Measurements from ENCODE around the gene GOLPH3L. TPM values are rescaled to one million over a fixed set of nuclear protein-coding genes. Genes with fewer than 3 reads are reported as not detected.

GOLPH3L gene
- total RNA-seq, 2 experiments from 2014 or later = 24.2 to 29.1 TPM

DNA sequence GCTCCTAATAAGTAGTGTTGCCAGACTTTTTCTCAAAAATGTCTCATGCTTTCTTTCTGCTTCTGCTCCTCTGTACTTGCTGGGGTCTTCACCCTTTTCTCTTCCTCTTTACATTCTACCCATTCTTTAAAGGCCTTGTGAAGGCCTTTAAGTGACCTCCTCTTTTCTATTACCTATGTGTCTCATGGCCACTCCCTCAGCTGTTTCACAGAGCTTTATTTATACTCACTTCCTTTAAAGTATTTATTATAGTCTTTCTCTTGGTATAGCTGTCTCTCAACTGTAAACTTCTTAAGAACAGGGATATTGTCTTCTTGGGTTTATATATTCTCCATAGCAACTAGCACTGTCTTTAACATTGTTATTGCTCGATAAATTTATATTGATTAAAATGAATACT lies 792 bp downstream of the GOLPH3L start:
- no peak for DNase-seq
- peak overlapping the region; percentile 73 for H3K27ac Mint-ChIP-seq
- no peak for ATAC-seq
- peaks cover 24% of the 10 kb centered on the region for H3K36me3 Mint-ChIP-seq (ENCODE audit: low read depth)
- H3K4me3 Mint-ChIP-seq = peak overlapping the region; percentile 98
- peaks cover 21% of the 10 kb centered on the region for H3K4me1 Mint-ChIP-seq
- intact Hi-C loops (cut with DNase I, micrococcal nuclease) = loop anchor here (2.0 to 10.0 kb wide), 3 partner anchors 133 to 313 kb away; partner anchors contain the start of genes CERS2 (in 1 of the 2) and PRUNE1 (in 1 of the 2)
- no peaks in the 10 kb centered on the region for H3K9me3 Mint-ChIP-seq (ENCODE audit: low read depth)
- peaks cover 3% of the 10 kb centered on the region for H3K27me3 Mint-ChIP-seq
- CTCF ChIA-PET = interaction anchor here (0.8 to 2.2 kb wide), 4 partner anchors 10 to 226 kb away, joined by 3 to 14 read pairs (median 9); no protein-coding TSS in a partner anchor
- POLR2A ChIA-PET = no interaction called here

DNA sequence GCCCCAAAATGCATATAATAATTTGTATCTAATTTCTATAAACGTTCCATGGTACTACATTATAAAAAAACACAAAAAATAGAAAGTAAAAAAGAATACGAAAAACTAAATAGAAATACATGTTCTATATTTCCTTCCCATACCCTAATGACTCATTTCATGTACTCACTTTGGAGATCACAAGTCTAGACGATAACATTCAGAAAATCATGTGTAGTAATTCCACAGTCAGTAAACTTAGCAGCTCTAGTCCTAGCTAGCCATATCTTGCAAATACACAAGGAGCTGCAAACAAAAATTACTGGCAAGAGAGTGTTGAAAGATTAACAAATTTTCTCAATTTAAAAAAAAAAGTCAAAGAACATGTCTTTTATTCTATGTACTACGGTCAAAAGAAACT lies 1.4 kb downstream of the GOLPH3L start:
- ATAC-seq (no peak), DNase-seq (no peak)
- Mint-ChIP-seq H3K27ac (no peak overlapping the region), H3K9me3 (ENCODE audit: low read depth) (no peaks in the 10 kb centered on the region), H3K4me3 (peak overlapping the region; percentile 33), H3K4me1 (peaks cover 23% of the 10 kb centered on the region), H3K36me3 (ENCODE audit: low read depth) (peaks cover 24% of the 10 kb centered on the region), H3K27me3 (peaks cover 3% of the 10 kb centered on the region)
- intact Hi-C loops (cut with DNase I, micrococcal nuclease) = loop anchor here in 1 of 2 experiments (10.0 kb wide), 1 partner anchor 279 kb away; the partner anchor contains the start of gene CERS2
- POLR2A ChIA-PET = no interaction called here
- CTCF ChIA-PET = no interaction called here

DNA sequence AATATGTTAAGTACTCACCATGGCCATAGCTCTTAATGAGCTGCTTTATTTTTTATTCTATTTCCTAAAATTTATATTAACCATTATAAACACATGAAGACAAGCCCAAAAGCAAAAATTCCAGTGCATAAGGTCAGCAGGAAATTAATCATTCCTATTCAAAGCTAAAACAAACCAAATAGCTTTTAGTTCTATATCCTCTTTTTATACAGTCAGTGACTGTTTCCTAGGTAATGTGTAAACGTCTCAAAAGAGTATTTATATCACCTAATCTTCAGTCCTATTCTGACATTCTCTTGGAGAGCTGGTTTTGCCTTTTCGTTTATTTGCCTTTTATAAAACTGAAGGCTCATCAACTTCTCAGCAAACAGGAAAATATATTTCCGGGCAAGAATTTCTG lies 4.2 kb downstream of the GOLPH3L start:
- H3K36me3 Mint-ChIP-seq (ENCODE audit: low read depth) = peaks cover 27% of the 10 kb centered on the region
- no peak for ATAC-seq
- no peak overlapping the region for H3K4me3 Mint-ChIP-seq
- ChIA-PET CTCF (interaction anchor here (0.6 to 1.4 kb wide), 4 partner anchors 8 to 304 kb away, joined by 3 to 5 read pairs (median 4); no protein-coding TSS in a partner anchor), POLR2A (interaction anchor here (0.7 kb wide), 1 partner anchor 177 kb away, joined by 3 read pairs; the partner anchor contains the start of gene FALEC)
- intact Hi-C loops (cut with DNase I, micrococcal nuclease) = loop anchor here in 1 of 2 experiments (10.0 kb wide), 1 partner anchor 282 kb away; the partner anchor contains the start of gene CERS2
- no peak overlapping the region for H3K27ac Mint-ChIP-seq
- DNase-seq = no peak
- no peaks in the 10 kb centered on the region for H3K27me3 Mint-ChIP-seq
- H3K9me3 Mint-ChIP-seq (ENCODE audit: low read depth) = no peaks in the 10 kb centered on the region
- peaks cover 24% of the 10 kb centered on the region for H3K4me1 Mint-ChIP-seq

DNA sequence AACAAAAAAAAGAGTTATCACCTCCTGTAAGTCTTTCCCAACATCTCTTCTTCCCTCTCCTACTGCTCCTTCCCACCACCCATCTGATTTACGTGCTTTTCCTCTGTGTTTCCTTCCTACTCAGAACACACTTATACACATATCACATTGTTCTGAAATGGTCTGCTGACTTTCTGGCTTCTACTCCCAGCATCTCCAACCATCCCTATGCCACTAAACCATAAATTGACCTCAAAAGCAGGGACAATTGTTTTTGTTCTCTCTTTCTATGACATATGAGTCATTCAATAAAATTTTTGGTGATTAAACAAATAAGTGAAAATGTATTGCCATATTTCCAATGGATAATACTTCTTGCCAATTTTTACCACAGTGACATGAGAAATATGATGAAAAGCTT lies 8.2 kb downstream of the GOLPH3L start:
- intact Hi-C loops (cut with DNase I, micrococcal nuclease) = no loop called here
- ChIA-PET CTCF (interaction anchor here (0.7 kb wide), 1 partner anchor 13 kb away, joined by 3 read pairs; no protein-coding TSS in a partner anchor), POLR2A (no interaction called here)
- DNase-seq (no peak), ATAC-seq (no peak)
- Mint-ChIP-seq H3K4me3 (no peak overlapping the region), H3K4me1 (peaks cover 12% of the 10 kb centered on the region), H3K9me3 (ENCODE audit: low read depth) (no peaks in the 10 kb centered on the region), H3K27me3 (no peaks in the 10 kb centered on the region), H3K36me3 (ENCODE audit: low read depth) (peaks cover 15% of the 10 kb centered on the region), H3K27ac (no peak overlapping the region)

DNA sequence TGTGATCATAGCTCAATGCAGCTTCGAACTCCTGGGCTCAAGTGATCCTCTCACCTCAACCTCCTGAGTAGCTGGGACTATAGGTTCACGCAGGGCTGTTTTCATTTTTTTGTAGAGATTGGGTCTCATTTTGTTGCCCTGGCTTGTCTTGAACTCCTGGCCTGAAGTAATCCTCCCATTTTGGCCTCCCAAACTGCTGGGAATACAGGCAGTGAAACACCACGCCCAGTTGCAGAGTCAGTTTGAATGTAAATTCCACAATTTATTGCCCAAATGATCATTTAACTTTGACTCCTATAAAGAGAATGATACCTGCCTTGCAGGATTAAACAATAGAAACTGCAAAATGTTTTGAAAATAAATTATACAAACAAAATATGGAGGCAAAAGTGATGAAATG lies 10.7 kb downstream of the GOLPH3L start:
- ATAC-seq (no peak), DNase-seq (no peak)
- H3K4me3 Mint-ChIP-seq = no peak overlapping the region
- H3K27ac Mint-ChIP-seq = no peak overlapping the region
- H3K9me3 Mint-ChIP-seq (ENCODE audit: low read depth) = no peaks in the 10 kb centered on the region
- CTCF ChIA-PET = interaction anchor here (0.7 to 1.6 kb wide), 3 partner anchors 11 to 663 kb away, joined by 3 to 8 read pairs (median 4); partner anchors contain the start of gene GOLPH3L
- no peaks in the 10 kb centered on the region for H3K27me3 Mint-ChIP-seq
- peaks cover 11% of the 10 kb centered on the region for H3K36me3 Mint-ChIP-seq (ENCODE audit: low read depth)
- peaks cover 13% of the 10 kb centered on the region for H3K4me1 Mint-ChIP-seq
- POLR2A ChIA-PET = interaction anchor here (0.6 kb wide), 1 partner anchor 39 kb away, joined by 6 read pairs; no protein-coding TSS in a partner anchor
- intact Hi-C loops (cut with DNase I, micrococcal nuclease) = no loop called here

DNA sequence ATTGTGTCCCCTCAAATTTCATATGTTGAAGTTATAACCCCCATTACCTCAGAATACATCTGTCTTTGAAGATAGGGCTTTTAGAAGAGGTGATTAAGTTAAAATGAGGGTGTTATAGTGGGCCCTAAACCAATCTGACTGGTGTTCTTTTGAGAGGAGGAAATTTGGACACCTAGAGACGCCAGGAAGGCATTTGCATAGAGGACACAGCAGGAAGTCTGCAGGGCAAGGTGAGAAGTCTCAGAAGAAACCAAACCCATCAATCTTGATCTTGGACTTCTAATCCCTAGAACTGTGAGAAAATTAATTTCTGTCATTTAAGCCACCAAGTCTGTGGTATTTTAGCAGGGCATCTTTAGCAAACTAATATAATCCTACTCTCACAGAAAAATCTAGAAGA lies 13.0 kb downstream of the GOLPH3L start:
- Mint-ChIP-seq H3K27me3 (no peaks in the 10 kb centered on the region), H3K4me1 (peaks cover 10% of the 10 kb centered on the region), H3K36me3 (ENCODE audit: low read depth) (peaks cover 12% of the 10 kb centered on the region), H3K4me3 (no peak overlapping the region), H3K27ac (no peak overlapping the region), H3K9me3 (ENCODE audit: low read depth) (no peaks in the 10 kb centered on the region)
- POLR2A ChIA-PET = no interaction called here
- DNase-seq (no peak), ATAC-seq (no peak)
- intact Hi-C loops (cut with DNase I, micrococcal nuclease) = no loop called here
- CTCF ChIA-PET = interaction anchor here (0.6 to 0.9 kb wide), 4 partner anchors 9 to 443 kb away, joined by 3 to 4 read pairs (median 4); no protein-coding TSS in a partner anchor

DNA sequence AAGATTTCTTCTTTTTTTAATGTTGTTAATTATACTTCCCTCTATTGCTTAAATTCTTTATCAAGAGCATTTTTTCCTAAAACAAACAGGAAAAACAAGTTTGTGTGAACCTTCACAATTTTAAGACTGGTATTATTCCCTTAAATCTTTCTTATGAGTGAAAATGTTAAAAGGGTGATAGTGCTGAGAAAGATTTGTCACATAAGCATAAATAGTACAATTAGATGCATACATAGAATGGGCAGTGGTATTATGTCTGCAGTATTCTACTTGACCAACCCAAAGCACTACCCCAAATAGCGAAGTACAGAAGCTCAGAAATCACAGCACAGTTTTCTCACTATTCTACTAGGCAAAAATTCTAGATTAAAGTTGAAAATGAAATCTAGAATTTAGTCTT lies 18.0 kb downstream of the GOLPH3L start:
- peaks cover 12% of the 10 kb centered on the region for H3K36me3 Mint-ChIP-seq (ENCODE audit: low read depth)
- ChIA-PET CTCF (no interaction called here), POLR2A (no interaction called here)
- H3K4me1 Mint-ChIP-seq = peaks cover 9% of the 10 kb centered on the region
- no peak overlapping the region for H3K4me3 Mint-ChIP-seq
- DNase-seq (no peak), ATAC-seq (no peak)
- H3K27me3 Mint-ChIP-seq = no peaks in the 10 kb centered on the region
- intact Hi-C loops (cut with DNase I, micrococcal nuclease) = no loop called here
- no peaks in the 10 kb centered on the region for H3K9me3 Mint-ChIP-seq (ENCODE audit: low read depth)
- no peak overlapping the region for H3K27ac Mint-ChIP-seq

DNA sequence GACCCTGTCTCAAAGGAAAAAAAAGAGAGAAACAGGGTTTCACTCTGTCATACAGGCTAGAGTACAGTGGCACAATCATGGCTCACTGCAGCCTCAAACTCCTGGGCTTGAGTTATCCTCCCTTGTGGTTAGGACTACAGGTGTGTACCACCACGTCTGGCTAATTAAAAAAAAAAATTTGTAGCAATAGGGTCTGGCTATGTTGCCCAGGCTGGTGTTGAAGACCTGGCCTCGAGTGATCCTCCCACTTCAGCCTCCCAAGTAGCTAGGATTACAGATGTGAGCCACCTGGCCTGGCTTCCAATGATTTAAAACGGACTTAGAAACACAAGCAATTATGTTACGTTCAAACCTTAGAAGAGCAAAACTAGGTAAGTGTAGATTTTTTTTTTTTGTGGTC lies 22.1 kb downstream of the GOLPH3L start:
- no peak overlapping the region for H3K4me3 Mint-ChIP-seq
- ATAC-seq (no peak), DNase-seq (no peak)
- CTCF ChIA-PET = no interaction called here
- H3K9me3 Mint-ChIP-seq (ENCODE audit: low read depth) = no peaks in the 10 kb centered on the region
- POLR2A ChIA-PET = interaction anchor here (0.6 kb wide), 1 partner anchor 142 kb away, joined by 3 read pairs; no protein-coding TSS in a partner anchor
- H3K36me3 Mint-ChIP-seq (ENCODE audit: low read depth) = peaks cover 8% of the 10 kb centered on the region
- intact Hi-C loops (cut with DNase I, micrococcal nuclease) = no loop called here
- no peak overlapping the region for H3K27ac Mint-ChIP-seq
- no peaks in the 10 kb centered on the region for H3K27me3 Mint-ChIP-seq
- peaks cover 6% of the 10 kb centered on the region for H3K4me1 Mint-ChIP-seq

DNA sequence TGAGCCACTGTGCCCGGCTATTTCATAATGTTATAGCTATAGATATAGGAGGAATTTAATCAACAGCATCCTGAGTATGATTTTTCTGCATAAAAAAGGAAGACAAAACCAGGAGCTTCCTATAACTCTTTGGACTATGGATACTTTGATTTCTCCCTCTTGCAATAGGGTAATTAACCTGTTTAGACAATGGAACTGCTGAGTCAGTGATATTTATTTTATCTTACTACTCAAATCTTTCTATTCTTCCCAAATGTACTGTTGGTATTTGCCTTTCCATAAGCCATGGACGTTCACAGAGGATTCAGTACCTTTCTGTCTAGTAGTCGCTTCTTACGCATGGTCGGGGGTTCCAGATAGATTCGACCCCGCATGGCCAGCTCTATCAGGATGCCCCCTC lies 33.6 kb downstream of the GOLPH3L start:
- Mint-ChIP-seq H3K9me3 (ENCODE audit: low read depth) (no peaks in the 10 kb centered on the region), H3K36me3 (ENCODE audit: low read depth) (peaks cover 27% of the 10 kb centered on the region), H3K27ac (no peak overlapping the region), H3K4me3 (no peak overlapping the region), H3K27me3 (no peaks in the 10 kb centered on the region), H3K4me1 (peaks cover 3% of the 10 kb centered on the region)
- ATAC-seq (no peak), DNase-seq (no peak)
- intact Hi-C loops (cut with DNase I, micrococcal nuclease) = no loop called here
- ChIA-PET CTCF (interaction anchor here (1.0 kb wide), 1 partner anchor 78 kb away, joined by 3 read pairs; no protein-coding TSS in a partner anchor), POLR2A (interaction anchor here (0.5 kb wide), 1 partner anchor 317 kb away, joined by 3 read pairs; no protein-coding TSS in a partner anchor)

DNA sequence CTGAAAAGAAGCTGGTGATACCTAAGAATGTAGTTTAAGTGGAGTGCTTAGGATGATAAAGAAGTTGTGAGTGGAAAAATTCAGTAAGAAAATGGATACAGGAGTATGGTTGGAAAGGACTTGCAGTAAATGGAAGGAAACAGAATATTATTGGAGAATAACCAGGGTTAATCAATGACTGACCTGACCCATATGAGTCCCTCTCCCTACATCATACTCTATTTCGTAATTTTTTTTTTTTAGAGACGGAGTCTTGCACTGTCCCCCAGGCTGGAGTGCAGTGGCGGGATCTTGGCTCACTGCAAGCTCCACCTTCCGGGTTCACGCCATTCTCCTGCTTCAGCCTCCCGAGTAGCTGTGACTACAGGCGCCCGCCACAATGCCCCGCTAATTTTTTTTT lies 34.1 kb downstream of the GOLPH3L start:
- no peak for ATAC-seq
- DNase-seq = no peak
- Mint-ChIP-seq H3K36me3 (ENCODE audit: low read depth) (peaks cover 27% of the 10 kb centered on the region), H3K4me1 (peaks cover 3% of the 10 kb centered on the region), H3K27me3 (no peaks in the 10 kb centered on the region), H3K27ac (no peak overlapping the region), H3K9me3 (ENCODE audit: low read depth) (no peaks in the 10 kb centered on the region), H3K4me3 (no peak overlapping the region)
- intact Hi-C loops (cut with DNase I, micrococcal nuclease) = no loop called here
- CTCF ChIA-PET = interaction anchor here (0.6 to 1.5 kb wide), 3 partner anchors 78 to 1796 kb away, joined by 3 to 6 read pairs (median 3); no protein-coding TSS in a partner anchor
- POLR2A ChIA-PET = interaction anchor here (0.5 kb wide), 1 partner anchor 317 kb away, joined by 3 read pairs; no protein-coding TSS in a partner anchor

DNA sequence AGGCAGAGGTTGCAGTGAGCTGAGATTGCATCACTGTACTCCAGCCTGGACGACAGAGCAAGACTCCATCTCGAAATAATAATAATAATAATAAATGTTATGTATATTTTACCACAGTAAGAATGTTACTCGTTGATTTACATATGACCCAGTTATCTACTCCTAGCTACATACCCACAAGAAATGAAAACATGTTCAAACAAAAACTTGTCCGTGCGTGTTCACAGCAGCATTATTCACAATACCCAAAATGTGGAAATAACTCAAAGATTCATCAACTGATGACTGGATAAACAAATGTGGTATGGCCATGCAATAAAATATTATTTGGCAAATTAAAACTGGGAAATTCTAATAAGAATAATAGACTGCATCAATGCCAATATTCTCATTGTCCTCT lies 35.8 kb downstream of the GOLPH3L start:
- Mint-ChIP-seq H3K27ac (no peak overlapping the region), H3K9me3 (ENCODE audit: low read depth) (no peaks in the 10 kb centered on the region), H3K4me3 (no peak overlapping the region), H3K4me1 (peaks cover 3% of the 10 kb centered on the region), H3K36me3 (ENCODE audit: low read depth) (peaks cover 27% of the 10 kb centered on the region), H3K27me3 (no peaks in the 10 kb centered on the region)
- POLR2A ChIA-PET = interaction anchor here (0.6 kb wide), 1 partner anchor 1205 kb away, joined by 5 read pairs; no protein-coding TSS in a partner anchor
- intact Hi-C loops (cut with DNase I, micrococcal nuclease) = no loop called here
- ATAC-seq (no peak), DNase-seq (no peak)
- CTCF ChIA-PET = no interaction called here

DNA sequence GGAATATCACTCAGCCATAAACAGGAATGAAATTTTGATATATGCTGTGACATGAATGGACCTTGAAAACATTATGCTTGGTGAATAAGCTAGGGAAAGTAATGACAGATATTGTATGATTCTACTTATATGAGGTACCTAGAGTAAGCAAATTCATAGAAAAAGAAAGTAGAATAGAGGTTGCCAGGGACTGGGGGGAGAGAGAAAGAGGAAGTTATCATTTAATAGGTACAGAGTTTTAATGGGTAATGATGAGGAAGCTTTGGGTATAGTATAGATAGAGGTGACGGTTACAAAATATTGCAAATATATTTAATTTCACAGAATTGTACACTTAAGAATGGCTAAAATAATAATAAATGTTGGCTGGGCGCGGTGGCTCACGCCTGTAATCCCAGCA lies 36.4 kb downstream of the GOLPH3L start:
- Mint-ChIP-seq H3K4me1 (peaks cover 3% of the 10 kb centered on the region), H3K36me3 (ENCODE audit: low read depth) (peaks cover 25% of the 10 kb centered on the region), H3K27me3 (no peaks in the 10 kb centered on the region), H3K4me3 (no peak overlapping the region), H3K27ac (no peak overlapping the region), H3K9me3 (ENCODE audit: low read depth) (no peaks in the 10 kb centered on the region)
- POLR2A ChIA-PET = interaction anchor here (0.6 kb wide), 1 partner anchor 1205 kb away, joined by 5 read pairs; no protein-coding TSS in a partner anchor
- intact Hi-C loops (cut with DNase I, micrococcal nuclease) = no loop called here
- DNase-seq (no peak), ATAC-seq (no peak)
- CTCF ChIA-PET = interaction anchor here (0.6 kb wide), 1 partner anchor 90 kb away, joined by 3 read pairs; no protein-coding TSS in a partner anchor

All from activated CD4-positive, alpha-beta T cell treated with anti-CD3 and anti-CD28 coated beads for 36 hours (primary cell).